Effector memory CD4-positive, alpha-beta T cell (primary cell): ENCODE measurements around the gene MFSD2B.

Experiments
- DNase-seq, 3 donors: peaks; one replicate each; pipeline ENCODE4 v3.0.0-alpha.2; 2020
- H3K27ac ChIP-seq: 2 replicates; pipeline ENCODE4 v1.7.0; 2013; ENCODE audit warnings: mild to moderate bottlenecking, low read length, moderate library complexity; ENCODE audit not compliant: insufficient read depth, poor library complexity, severe bottlenecking
- H3K27me3 ChIP-seq: replicated peaks from 2 replicates; pipeline ENCODE4 v1.7.0; 2013; ENCODE audit warnings: mild to moderate bottlenecking, low read length; ENCODE audit not compliant: insufficient read depth, control insufficient read depth, poor library complexity, severe bottlenecking
- H3K36me3 ChIP-seq: 2 replicates; pipeline ENCODE4 v1.7.0; 2013; ENCODE audit warnings: mild to moderate bottlenecking, low read length, moderate library complexity; ENCODE audit not compliant: control insufficient read depth, insufficient read depth
- H3K4me1 ChIP-seq: 2 replicates; pipeline ENCODE4 v1.7.0; 2013; ENCODE audit warnings: low read length, mild to moderate bottlenecking; ENCODE audit not compliant: control insufficient read depth, insufficient read depth, poor library complexity, severe bottlenecking
- H3K4me3 ChIP-seq: 2 replicates; pipeline ENCODE4 v1.7.0; 2013; ENCODE audit warnings: low read length, low read depth, mild to moderate bottlenecking; ENCODE audit not compliant: insufficient read depth, poor library complexity, severe bottlenecking
- H3K9me3 ChIP-seq: 2 replicates; pipeline ENCODE4 v1.7.0; 2013; ENCODE audit warnings: mild to moderate bottlenecking, low read length, moderate library complexity; ENCODE audit not compliant: control insufficient read depth

The MFSD2B gene

GRCh38 chr2:24050041-24050979, 40.4 kb downstream of the MFSD2B start:
- peaks cover 15% of the 10 kb centered on the region for H3K27me3 ChIP-seq
- H3K27ac ChIP-seq: peak overlapping the region; percentile 18
- DNase-seq: no peak

DNA sequence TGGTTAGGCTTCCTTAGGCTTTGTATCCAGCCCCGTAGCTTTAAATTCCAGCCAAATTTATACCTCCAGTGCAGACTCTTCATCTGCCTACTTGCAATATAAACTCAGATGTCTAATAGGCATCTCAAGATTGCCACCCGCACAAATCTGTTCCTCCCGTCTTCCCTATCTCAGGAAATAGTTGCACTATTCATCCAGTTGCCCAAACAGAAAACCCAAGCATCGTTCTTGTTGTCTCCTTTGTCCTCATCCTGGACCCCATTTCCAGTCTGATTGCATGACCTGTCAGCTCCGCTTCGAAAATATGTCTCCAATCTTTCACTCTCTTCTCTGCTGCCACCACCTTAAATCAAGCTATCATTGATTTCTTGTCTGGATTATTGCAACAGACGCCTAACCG, 41.9 kb downstream of the MFSD2B start:
- Histone ChIP-seq H3K9me3 (no peaks in the 10 kb centered on the region), H3K4me3 (no peak overlapping the region), H3K27me3 (peaks cover 15% of the 10 kb centered on the region), H3K4me1 (peaks cover 18% of the 10 kb centered on the region), H3K36me3 (no peaks in the 10 kb centered on the region), H3K27ac (no peak overlapping the region)
- DNase-seq: no peak

More at GRCh38 chr2:24050041-24050979, 40.4 kb downstream of the MFSD2B start:
- no peaks in the 10 kb centered on the region for H3K9me3 ChIP-seq
- H3K4me3 ChIP-seq: peak overlapping the region; percentile 64
- no peaks in the 10 kb centered on the region for H3K36me3 ChIP-seq
- peaks cover 18% of the 10 kb centered on the region for H3K4me1 ChIP-seq

GRCh38 chr2:24052951-24053350, 43.1 kb downstream of the MFSD2B start:
- Histone ChIP-seq H3K36me3 (no peaks in the 10 kb centered on the region), H3K4me1 (peaks cover 18% of the 10 kb centered on the region), H3K27me3 (peaks cover 15% of the 10 kb centered on the region), H3K27ac (no peak overlapping the region), H3K9me3 (no peaks in the 10 kb centered on the region), H3K4me3 (no peak overlapping the region)
- DNase-seq: no peak

GRCh38 chr2:24054366-24055010, 44.6 kb downstream of the MFSD2B start:
- DNase-seq: no peak
- no peaks in the 10 kb centered on the region for H3K9me3 ChIP-seq
- no peak overlapping the region for H3K4me3 ChIP-seq
- H3K27me3 ChIP-seq: peaks cover 8% of the 10 kb centered on the region
- peaks cover 12% of the 10 kb centered on the region for H3K4me1 ChIP-seq
- H3K36me3 ChIP-seq: no peaks in the 10 kb centered on the region
- H3K27ac ChIP-seq: no peak overlapping the region

DNA sequence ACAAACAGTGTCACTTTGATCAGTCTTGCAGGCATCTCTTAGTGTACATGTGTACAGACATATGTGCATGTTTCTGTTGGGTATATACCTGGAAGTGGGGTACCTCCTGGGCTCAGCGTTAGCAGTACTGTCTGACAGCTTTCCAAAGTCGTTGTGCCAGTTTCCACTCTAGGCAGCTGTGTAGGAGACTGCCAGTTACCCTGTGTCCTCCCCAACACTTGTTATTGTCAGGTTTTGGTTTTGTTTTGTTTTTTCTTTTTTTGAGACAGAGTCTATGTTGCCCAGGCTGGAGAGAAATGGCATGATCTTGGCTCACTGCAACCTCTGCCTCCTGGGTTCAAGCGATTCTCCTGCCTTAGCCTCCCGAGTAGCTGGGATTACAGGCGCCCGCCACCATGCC, 45.9 kb downstream of the MFSD2B start:
- no peak overlapping the region for H3K27ac ChIP-seq
- no peaks in the 10 kb centered on the region for H3K4me1 ChIP-seq
- no peak for DNase-seq
- H3K4me3 ChIP-seq: no peak overlapping the region
- H3K9me3 ChIP-seq: no peaks in the 10 kb centered on the region
- H3K36me3 ChIP-seq: no peaks in the 10 kb centered on the region
- peaks cover under 1% of the 10 kb centered on the region for H3K27me3 ChIP-seq

- no peaks in the 10 kb centered on the region for H3K9me3 ChIP-seq
- H3K27ac ChIP-seq: no peak overlapping the region
- no peak for DNase-seq
- H3K27me3 ChIP-seq: no peaks in the 10 kb centered on the region
- no peaks in the 10 kb centered on the region for H3K36me3 ChIP-seq
- H3K4me1 ChIP-seq: no peaks in the 10 kb centered on the region
- H3K4me3 ChIP-seq: no peak overlapping the region
Measured at GRCh38 chr2:24058564-24059271, 48.8 kb downstream of the MFSD2B start.

DNA sequence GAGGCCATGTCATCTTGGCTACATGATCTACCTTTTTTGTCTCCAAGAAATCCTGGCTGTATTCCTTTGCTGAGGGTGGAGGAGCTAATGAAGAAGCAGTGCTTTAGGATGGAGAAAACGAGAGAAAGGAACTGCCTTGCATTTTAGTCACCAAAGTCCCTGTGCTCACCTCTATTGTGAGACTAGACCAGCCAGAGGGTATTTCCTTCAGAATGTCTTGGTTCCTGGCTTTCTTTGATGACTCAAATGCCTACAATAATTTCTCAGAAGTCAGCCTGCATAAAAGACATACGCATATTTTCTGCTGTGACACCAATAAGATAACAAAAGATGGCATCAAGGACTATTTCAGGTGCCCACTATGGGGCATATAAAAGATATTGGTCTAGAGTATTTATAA, 55.5 kb downstream of the MFSD2B start:
- no peaks in the 10 kb centered on the region for H3K9me3 ChIP-seq
- no peak for DNase-seq
- no peaks in the 10 kb centered on the region for H3K4me1 ChIP-seq
- H3K36me3 ChIP-seq: peaks cover 13% of the 10 kb centered on the region
- no peaks in the 10 kb centered on the region for H3K27me3 ChIP-seq
- no peak overlapping the region for H3K27ac ChIP-seq
- no peak overlapping the region for H3K4me3 ChIP-seq

- Histone ChIP-seq H3K27ac (no peak overlapping the region), H3K4me3 (no peak overlapping the region), H3K36me3 (peaks cover 33% of the 10 kb centered on the region), H3K27me3 (no peaks in the 10 kb centered on the region), H3K4me1 (peaks cover 4% of the 10 kb centered on the region), H3K9me3 (no peaks in the 10 kb centered on the region)
- no peak for DNase-seq
Measured at GRCh38 chr2:24072259-24072658, 62.4 kb downstream of the MFSD2B start.

DNA sequence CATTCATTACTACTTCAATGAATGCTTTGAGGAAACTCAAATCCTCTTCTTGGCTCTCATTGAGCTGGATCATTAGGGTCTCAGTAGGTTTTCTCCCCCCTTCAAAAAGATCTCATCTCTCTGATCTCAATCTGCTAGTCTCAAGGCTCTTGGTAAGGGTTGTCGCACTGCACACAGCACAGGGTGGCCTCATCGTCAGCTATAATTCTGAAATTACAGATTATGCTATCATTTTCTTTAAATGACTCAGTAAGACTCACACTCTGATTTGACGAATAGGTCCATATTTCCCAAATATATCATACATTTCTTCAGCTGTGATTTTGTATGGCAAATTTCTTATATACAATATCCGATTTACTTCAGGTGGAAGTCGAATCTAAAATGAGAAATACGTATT, 63.9 kb downstream of the MFSD2B start:
- no peaks in the 10 kb centered on the region for H3K9me3 ChIP-seq
- H3K27ac ChIP-seq: no peak overlapping the region
- no peak overlapping the region for H3K4me3 ChIP-seq
- H3K4me1 ChIP-seq: peaks cover 7% of the 10 kb centered on the region
- no peak for DNase-seq
- peaks cover 33% of the 10 kb centered on the region for H3K36me3 ChIP-seq
- no peaks in the 10 kb centered on the region for H3K27me3 ChIP-seq
